PFSK-1 (cell line): ENCODE data around the gene GPBP1. TPM values are rescaled to one million over a fixed set of nuclear protein-coding genes. Genes with fewer than 3 reads are reported as not detected.
A peak's percentile ranks its signal among the peaks of the same experiment; 100 is the strongest.

Source experiments
- FOXP2 ChIP-seq: optimal IDR thresholded peaks from 2 replicates; pipeline ENCODE3; 2011; ENCODE audit warnings: borderline replicate concordance, control low read depth, inconsistent platforms; ENCODE audit not compliant: insufficient read depth; ENCODE audit errors: extremely low read length, extremely low read depth
- POLR2AphosphoS5 ChIP-seq: IDR thresholded peaks from 2 replicates; pipeline ENCODE4 v1.6.1; 2012; ENCODE audit warnings: low read depth, mild to moderate bottlenecking, control low read depth, low read length, moderate library complexity
- SIN3A ChIP-seq: IDR thresholded peaks from 2 replicates; pipeline ENCODE4 v1.6.1; 2012; ENCODE audit warnings: mild to moderate bottlenecking, low read length, moderate library complexity, borderline replicate concordance; ENCODE audit not compliant: insufficient read depth
- TAF1 ChIP-seq: IDR thresholded peaks from 2 replicates; pipeline ENCODE4 v1.6.1; 2012; ENCODE audit warnings: low read length, control low read depth, borderline replicate concordance; ENCODE audit not compliant: insufficient read depth
- polyA plus RNA-seq: library from polyadenylated mRNA; unstranded; fragments of >200 nt; gene quantifications from one replicate; pipeline ENCODE4 v1.2.1, GENCODE V29; 2012; ENCODE audit warnings: low read depth, missing spikeins; ENCODE audit not compliant: insufficient read length
- TF ChIP-seq, protein P1 (sequence below), 2 experiments: IDR thresholded peaks; 2 replicates each; pipeline versions ENCODE4 v1.6.1 to v1.8.0; 2011 to 2012; ENCODE audit warnings: low read depth in 2 of 2, low read length in 2 of 2, control low read depth in 1 of 2, inconsistent platforms in 1 of 2, mild to moderate bottlenecking in 1 of 2, moderate library complexity in 1 of 2; ENCODE audit not compliant: insufficient read depth in 1 of 2

The GPBP1 gene, protein sequence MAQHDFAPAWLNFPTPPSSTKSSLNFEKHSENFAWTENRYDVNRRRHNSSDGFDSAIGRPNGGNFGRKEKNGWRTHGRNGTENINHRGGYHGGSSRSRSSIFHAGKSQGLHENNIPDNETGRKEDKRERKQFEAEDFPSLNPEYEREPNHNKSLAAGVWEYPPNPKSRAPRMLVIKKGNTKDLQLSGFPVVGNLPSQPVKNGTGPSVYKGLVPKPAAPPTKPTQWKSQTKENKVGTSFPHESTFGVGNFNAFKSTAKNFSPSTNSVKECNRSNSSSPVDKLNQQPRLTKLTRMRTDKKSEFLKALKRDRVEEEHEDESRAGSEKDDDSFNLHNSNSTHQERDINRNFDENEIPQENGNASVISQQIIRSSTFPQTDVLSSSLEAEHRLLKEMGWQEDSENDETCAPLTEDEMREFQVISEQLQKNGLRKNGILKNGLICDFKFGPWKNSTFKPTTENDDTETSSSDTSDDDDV
- polyA plus RNA-seq: 20.4 TPM

DNA sequence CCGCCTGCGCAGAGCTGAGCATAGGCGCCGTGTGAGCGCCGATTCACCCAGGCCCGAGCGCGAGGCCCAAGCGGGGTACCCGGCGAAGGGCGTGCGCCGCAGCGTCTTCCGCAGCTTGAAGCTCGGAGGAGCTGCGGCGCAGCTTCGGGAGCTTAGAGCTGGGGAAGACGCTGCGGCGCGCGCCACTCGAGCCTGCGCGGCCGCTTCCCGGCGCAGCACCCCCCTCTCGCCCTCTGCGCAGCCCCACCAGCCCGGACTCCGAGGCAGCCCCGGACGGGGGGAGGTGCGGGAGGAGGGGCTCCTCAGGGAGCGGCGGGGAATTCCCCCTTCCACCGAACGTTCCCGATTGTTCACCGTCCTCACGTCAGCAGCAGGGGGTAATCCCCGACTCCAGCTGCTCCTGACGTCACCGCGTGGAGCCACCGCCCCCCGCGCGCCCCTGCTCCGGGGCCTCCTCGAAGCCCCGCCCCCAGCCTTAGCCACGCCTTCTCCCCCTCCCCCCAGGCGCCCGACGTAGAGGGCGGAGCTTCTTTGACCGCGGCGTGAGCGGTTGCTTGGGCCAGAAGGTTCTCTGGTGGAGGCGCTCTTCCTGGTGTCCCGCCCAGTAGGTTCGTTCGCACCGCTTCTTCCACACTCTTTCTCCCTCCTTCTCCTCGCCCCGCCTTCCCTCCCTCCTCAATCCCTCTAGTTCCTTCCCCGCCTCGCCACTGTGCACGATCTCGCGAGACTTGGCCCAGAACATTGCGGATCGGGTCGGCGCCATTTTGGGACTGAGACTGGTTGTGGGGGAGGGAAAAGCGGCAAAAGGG, at the start of gene GPBP1:
TSS of gene GPBP1 (plus strand) at position 741 of the 809 bp plus-strand sequence. CDS start 40,072 bp downstream, outside the sequence.
- TF ChIP-seq SIN3A (peak; percentile 95; the same call in 1 of the 2 replicates), FOXP2 (peak; percentile 37), TAF1 (peak; percentile 96), POLR2AphosphoS5 (peak; percentile 82)
- TF ChIP-seq, protein P1, sequence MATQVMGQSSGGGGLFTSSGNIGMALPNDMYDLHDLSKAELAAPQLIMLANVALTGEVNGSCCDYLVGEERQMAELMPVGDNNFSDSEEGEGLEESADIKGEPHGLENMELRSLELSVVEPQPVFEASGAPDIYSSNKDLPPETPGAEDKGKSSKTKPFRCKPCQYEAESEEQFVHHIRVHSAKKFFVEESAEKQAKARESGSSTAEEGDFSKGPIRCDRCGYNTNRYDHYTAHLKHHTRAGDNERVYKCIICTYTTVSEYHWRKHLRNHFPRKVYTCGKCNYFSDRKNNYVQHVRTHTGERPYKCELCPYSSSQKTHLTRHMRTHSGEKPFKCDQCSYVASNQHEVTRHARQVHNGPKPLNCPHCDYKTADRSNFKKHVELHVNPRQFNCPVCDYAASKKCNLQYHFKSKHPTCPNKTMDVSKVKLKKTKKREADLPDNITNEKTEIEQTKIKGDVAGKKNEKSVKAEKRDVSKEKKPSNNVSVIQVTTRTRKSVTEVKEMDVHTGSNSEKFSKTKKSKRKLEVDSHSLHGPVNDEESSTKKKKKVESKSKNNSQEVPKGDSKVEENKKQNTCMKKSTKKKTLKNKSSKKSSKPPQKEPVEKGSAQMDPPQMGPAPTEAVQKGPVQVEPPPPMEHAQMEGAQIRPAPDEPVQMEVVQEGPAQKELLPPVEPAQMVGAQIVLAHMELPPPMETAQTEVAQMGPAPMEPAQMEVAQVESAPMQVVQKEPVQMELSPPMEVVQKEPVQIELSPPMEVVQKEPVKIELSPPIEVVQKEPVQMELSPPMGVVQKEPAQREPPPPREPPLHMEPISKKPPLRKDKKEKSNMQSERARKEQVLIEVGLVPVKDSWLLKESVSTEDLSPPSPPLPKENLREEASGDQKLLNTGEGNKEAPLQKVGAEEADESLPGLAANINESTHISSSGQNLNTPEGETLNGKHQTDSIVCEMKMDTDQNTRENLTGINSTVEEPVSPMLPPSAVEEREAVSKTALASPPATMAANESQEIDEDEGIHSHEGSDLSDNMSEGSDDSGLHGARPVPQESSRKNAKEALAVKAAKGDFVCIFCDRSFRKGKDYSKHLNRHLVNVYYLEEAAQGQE (IDR thresholded peaks at IDR 0.05; ENCODE audit: insufficient read depth in 1 of 2, low read depth in 2 of 2, low read length in 2 of 2): peak in 1 of 2 experiments; percentile 43; a peak in 1 of 4 replicates

DNA sequence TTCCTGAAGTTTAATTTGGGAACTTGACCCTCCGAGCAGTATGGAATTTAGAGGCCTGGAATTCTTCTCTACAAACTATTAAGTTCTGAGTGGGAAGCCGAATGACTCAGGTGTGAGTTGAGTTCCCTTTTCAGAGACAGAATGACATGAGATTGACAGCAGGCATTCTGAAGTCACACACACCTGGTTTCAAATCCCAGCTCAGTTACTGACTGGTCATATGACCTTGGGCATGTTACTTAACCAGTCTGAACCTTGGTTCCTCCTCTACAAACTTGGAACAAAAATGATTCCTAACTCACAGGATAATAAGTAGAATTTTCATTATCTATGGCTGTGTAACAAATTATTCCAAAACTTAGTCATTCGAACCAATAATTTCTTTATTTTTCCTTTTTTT, 45.5 kb upstream of the GPBP1 start:
- TF ChIP-seq TAF1 (no peak), SIN3A (no peak), POLR2AphosphoS5 (no peak), FOXP2 (no peak)
- TF ChIP-seq, protein P1 (IDR thresholded peaks at IDR 0.05; ENCODE audit: insufficient read depth in 1 of 2, low read depth in 2 of 2, low read length in 2 of 2): no peak

DNA sequence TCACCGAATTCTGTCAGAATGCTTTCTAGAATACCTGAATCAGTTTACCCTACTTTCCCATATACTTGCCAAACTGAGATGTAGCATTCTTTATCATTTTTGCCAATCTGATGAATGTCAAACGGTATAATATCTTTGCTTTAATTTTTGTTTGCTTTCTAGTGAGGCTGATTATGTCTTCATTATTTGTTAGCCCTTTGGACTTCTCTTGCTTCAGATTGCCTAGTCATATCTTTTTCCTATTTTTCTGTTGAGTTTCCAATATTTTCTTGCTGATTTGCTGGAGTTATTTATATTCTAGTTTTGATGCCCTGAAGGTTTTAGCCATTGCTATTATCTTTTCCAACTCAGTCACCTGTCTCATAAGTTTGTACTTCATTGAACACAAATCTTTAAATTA, 40.3 kb upstream of the GPBP1 start:
- TF ChIP-seq FOXP2 (no peak), SIN3A (no peak), TAF1 (no peak), POLR2AphosphoS5 (no peak)
- TF ChIP-seq, protein P1 (IDR thresholded peaks at IDR 0.05; ENCODE audit: insufficient read depth in 1 of 2, low read depth in 2 of 2, low read length in 2 of 2): no peak

DNA sequence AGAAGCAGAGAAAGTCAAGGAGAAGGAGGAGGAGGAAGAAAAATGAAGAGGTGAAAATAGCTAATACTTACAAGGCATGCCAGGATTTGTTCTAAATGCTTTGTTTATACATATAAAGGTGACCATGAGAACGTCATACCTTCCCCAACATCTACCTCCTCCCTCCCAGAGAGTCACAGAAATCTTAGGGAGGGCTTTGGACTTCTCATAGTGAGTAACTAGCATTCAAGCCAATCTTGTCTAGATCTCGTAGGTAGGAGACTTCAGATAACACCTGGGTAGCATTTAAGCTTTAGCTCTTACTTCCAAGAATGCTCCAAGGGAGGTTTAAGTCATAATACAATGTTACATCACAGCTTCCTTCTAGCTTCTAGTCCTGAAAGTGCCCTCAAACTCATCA, 36.5 kb upstream of the GPBP1 start:
- TF ChIP-seq SIN3A: no peak
- TF ChIP-seq, protein P1 (IDR thresholded peaks at IDR 0.05; ENCODE audit: insufficient read depth in 1 of 2, low read depth in 2 of 2, low read length in 2 of 2): no peak
